ENCODE data around the gene UBB.
A peak's percentile ranks its signal among the peaks of the same experiment; 100 is the strongest.

Gene UBB

DNA sequence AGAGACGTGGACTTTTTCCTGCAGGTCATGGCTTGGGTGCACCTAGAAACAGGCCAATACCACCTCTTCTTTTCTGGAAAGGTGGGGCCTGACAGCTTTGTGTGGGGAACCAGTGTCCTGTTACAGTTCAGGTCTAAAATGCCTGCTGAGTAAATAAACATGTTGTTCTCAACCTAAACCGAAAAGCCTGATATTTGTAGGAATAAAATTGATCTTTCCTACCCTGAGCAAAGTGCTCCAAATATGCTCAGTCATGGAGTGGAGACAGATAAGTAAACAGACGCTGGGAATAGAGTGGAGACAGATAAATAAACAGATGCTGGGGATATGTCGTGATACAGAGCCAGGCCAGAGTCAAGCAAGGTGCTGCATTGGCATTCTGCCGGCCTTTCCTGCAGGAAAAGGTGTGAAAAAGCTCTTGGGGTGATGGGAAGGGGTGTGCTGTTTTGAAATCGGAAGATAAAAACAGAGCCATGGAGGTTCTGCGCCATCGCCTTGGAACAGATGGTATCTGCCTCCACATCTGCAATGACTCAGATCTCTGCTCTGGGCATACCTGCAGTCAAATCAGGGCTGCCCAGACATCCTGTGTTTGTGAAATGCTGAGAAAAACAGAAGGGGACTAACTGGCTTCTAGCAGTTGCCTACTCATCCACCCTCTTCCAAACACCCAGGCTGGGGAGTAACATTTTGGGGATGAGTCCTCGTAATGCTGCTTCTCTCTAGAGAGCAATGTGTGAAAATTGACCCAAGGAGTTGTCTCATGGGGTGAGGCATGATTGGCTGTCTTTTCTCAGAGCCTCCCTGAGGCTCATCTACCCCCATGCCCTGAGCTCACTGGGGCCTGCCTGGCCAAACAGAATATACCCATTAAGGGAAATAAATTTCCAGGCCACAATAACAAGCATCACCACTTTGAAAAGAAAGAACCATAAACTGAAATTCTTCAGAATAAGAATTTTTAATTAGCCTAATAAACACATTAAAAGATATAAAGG is 17.7 kb downstream of the UBB start:
- TF ChIP-seq, protein P1, sequence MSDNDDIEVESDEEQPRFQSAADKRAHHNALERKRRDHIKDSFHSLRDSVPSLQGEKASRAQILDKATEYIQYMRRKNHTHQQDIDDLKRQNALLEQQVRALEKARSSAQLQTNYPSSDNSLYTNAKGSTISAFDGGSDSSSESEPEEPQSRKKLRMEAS (IDR thresholded peaks at IDR 0.05): no peak

DNA sequence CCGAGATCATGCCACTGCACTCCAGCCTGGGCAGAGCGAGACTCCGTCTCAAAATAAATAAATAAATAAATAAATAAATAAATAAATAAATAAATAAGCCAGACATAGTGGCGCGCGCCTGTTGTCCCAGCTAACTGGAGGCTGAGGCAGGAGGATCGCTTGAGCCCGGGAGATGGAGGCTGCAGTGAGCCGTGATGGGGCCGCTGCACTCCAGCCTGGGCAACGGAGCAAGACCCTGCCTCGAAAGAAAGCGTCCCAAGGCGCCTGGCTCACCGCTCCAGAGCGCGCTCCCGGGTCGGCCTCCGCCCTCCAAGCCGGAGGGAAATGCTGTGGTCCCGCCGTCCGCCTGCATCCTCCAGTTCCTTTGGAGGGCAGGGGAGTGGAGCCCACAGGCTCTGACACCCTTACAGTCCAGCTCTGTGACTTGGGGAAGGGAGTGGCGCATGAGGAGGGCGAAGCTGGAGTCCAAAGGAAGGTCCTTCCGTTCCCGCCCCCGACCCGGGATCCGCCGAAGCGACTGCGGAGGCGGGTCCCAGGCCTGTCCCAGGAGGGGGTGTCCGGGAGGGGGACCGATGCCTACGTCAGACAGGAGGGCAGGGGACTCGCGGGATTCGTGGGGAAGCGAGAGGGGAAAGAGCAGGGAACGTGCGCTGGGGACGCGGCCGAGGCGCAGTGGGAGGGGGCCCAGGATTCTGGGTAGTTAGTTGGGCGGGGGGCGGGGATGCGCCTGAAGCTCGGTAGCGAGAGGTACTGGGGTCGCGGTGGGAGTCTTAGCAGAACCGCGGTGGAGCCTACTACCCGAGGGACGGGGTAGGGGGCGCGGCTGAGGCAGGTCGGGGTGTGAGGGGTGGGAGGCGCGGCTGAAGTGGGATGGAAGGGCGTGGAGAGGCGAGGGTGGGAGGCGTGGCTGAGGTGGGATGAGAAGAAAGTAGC is 26.1 kb downstream of the UBB start:
- TF ChIP-seq EGR1 (IDR thresholded peaks at IDR 0.05): peak; percentile 54
- TF ChIP-seq ZBTB7A (IDR thresholded peaks at IDR 0.05; ENCODE audit: low read depth): peak; percentile 67; the same call in 1 of the 2 replicates
- no peak for TF ChIP-seq TEAD4 (IDR thresholded peaks at IDR 0.05)
- no peak for TF ChIP-seq FOXM1 (IDR thresholded peaks at IDR 0.05; ENCODE audit: borderline replicate concordance, low read depth)

DNA sequence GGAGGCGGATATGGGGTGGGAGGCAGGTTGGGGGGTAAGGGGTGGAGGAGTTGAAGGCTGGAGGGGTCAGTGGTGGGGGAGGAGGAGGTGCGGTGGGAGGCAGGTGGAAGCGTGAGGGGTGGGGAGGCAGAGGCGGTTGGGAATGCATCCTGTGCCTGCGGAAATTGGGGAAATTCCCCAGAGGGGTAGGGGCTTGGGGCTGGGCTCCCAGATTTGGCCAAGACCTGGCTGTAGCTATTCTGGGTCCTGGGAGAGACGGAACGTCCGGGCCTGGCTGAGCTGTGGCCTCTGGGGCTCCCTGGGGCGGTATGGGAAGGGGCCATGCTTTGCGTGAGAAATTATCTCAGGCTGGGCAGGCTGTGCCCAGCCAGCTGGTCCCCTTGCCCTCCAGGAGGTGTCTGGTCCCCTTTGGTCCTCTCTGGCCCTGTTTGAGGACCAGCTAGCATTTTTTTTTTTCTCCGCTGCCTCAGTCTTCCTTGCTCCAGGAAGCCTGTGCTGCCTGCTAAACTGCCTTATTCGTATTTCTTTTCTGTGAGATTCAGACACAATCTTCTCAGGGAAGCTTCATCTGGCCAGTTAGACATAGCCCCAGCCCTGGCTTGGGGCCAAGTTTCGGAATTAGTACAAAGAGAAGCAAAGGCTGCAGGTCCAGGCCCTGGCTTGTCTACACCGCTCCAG is 27.2 kb downstream of the UBB start:
- TF ChIP-seq, protein P2, sequence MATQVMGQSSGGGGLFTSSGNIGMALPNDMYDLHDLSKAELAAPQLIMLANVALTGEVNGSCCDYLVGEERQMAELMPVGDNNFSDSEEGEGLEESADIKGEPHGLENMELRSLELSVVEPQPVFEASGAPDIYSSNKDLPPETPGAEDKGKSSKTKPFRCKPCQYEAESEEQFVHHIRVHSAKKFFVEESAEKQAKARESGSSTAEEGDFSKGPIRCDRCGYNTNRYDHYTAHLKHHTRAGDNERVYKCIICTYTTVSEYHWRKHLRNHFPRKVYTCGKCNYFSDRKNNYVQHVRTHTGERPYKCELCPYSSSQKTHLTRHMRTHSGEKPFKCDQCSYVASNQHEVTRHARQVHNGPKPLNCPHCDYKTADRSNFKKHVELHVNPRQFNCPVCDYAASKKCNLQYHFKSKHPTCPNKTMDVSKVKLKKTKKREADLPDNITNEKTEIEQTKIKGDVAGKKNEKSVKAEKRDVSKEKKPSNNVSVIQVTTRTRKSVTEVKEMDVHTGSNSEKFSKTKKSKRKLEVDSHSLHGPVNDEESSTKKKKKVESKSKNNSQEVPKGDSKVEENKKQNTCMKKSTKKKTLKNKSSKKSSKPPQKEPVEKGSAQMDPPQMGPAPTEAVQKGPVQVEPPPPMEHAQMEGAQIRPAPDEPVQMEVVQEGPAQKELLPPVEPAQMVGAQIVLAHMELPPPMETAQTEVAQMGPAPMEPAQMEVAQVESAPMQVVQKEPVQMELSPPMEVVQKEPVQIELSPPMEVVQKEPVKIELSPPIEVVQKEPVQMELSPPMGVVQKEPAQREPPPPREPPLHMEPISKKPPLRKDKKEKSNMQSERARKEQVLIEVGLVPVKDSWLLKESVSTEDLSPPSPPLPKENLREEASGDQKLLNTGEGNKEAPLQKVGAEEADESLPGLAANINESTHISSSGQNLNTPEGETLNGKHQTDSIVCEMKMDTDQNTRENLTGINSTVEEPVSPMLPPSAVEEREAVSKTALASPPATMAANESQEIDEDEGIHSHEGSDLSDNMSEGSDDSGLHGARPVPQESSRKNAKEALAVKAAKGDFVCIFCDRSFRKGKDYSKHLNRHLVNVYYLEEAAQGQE (IDR thresholded peaks at IDR 0.05; ENCODE audit: low read depth): no peak
- peak; percentile 77 for TF ChIP-seq NFIC (IDR thresholded peaks at IDR 0.05)
- TF ChIP-seq TAF1 (IDR thresholded peaks at IDR 0.05; ENCODE audit: low read depth): no peak

DNA sequence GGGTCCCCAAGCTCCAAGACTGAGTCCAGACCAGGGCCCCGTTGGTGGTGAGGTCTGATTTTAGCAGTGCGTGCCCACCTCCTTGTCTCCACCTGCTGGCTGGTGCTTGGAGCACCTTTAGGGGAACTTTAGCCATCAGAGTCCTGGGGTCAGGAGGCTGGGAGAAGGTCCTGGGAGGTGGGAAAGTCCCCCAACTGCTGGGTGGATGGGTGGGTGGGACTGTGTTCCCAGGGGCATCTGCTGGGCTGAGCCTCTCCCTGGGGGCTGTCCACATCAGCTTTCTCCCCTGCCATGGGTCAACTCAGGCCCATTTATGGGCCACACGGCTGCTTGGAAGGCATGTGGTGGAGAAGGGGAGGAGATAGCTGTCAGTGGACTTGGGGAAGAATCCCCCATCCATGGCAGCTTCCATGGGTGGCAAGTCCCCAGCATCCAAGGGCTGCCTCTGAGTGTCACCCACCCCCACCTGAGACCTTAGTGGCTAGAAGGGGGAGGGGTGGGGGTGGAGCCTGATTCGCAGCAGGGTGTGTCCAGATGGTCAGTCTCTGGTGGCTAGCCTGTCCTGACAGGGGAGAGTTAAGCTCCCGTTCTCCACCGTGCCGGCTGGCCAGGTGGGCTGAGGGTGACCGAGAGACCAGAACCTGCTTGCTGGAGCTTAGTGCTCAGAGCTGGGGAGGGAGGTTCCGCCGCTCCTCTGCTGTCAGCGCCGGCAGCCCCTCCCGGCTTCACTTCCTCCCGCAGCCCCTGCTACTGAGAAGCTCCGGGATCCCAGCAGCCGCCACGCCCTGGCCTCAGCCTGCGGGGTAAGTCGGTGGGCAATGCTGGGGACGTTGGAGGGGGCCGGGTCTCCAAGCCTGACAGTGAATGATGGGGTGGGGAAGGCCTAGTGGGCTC is 34.4 kb downstream of the UBB start, which contains the start of gene TRPV2:
TSS of gene TRPV2 (plus strand) at position 541 of the 894 bp plus-strand sequence. CDS start 2,098 bp downstream, outside the sequence.
- peak; percentile 54 for TF ChIP-seq RAD21 (IDR thresholded peaks at IDR 0.05; ENCODE audit: low read depth)
- TF ChIP-seq ZBTB7A (IDR thresholded peaks at IDR 0.05; ENCODE audit: low read depth): no peak

DNA sequence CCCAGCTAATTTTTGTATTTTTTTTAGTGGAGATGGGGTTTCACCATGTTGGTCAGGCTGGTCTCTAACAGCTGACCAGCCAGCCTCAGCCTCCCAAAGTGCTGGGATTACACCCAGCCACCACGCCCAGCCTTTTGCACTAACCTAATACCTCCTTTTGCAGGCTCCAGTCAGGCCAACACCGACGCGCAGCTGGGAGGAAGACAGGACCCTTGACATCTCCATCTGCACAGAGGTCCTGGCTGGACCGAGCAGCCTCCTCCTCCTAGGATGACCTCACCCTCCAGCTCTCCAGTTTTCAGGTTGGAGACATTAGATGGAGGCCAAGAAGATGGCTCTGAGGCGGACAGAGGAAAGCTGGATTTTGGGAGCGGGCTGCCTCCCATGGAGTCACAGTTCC is 36.5 kb downstream of the UBB start:
- TF ChIP-seq YY1 (IDR thresholded peaks at IDR 0.05; ENCODE audit: low read depth): no peak
- TF ChIP-seq, protein P2 (IDR thresholded peaks at IDR 0.05; ENCODE audit: low read depth): no peak
- no peak for TF ChIP-seq ZBTB7A (IDR thresholded peaks at IDR 0.05; ENCODE audit: low read depth)
- TF ChIP-seq, protein P1 (IDR thresholded peaks at IDR 0.05): no peak
- no peak for TF ChIP-seq CEBPB (IDR thresholded peaks at IDR 0.05)
- TF ChIP-seq EGR1 (IDR thresholded peaks at IDR 0.05): no peak
- no peak for TF ChIP-seq TAF1 (IDR thresholded peaks at IDR 0.05; ENCODE audit: low read depth)

DNA sequence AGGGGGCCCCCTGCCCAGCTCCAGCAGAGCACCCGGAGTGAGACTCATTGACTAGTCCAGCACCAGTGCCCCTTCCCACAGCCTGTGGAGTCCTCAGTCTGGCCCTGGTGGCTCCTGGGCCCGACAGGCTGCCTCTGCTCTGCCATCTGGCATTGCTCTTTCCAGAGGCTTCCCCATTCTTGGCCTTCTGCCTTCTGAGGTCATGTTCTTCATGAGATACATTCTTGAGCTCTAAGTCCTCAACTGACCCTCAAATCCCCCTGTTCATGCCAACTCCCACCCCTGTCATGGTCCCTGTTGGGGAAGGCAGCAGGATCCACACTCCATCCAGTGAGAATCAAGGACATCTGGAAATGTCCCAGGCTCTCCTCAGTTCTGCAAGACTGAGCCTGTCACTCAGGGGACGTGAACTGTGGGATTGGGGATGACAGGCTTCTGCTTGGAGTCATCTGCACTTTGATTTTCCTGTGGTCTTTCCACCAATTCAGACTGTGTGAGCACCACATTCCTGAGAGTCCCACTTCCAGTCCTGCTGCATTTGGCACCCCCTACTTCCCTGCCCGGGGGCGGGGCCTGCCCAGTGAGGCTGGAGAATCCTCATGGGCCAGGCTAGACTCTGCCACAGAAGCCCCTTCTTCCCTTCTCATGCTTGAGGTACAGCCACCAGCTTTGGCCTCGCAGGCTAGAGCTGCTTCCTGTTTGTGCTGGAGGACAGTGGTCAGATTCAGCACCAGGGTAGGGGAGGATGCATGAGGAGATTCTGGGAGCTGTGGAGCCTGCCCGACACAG is 37.2 kb downstream of the UBB start:
- TF ChIP-seq RAD21 (IDR thresholded peaks at IDR 0.05; ENCODE audit: low read depth): no peak
- TF ChIP-seq, protein P3, sequence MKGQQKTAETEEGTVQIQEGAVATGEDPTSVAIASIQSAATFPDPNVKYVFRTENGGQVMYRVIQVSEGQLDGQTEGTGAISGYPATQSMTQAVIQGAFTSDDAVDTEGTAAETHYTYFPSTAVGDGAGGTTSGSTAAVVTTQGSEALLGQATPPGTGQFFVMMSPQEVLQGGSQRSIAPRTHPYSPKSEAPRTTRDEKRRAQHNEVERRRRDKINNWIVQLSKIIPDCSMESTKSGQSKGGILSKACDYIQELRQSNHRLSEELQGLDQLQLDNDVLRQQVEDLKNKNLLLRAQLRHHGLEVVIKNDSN (IDR thresholded peaks at IDR 0.05): no peak
- TF ChIP-seq EP300 (IDR thresholded peaks at IDR 0.05; ENCODE audit: borderline replicate concordance): no peak
- no peak for TF ChIP-seq FOXM1 (IDR thresholded peaks at IDR 0.05; ENCODE audit: borderline replicate concordance, low read depth)
- no peak for TF ChIP-seq TCF12 (IDR thresholded peaks at IDR 0.05; ENCODE audit: low read depth)
- no peak for TF ChIP-seq EGR1 (IDR thresholded peaks at IDR 0.05)
- no peak for TF ChIP-seq TAF1 (IDR thresholded peaks at IDR 0.05; ENCODE audit: low read depth)
- no peak for TF ChIP-seq CREB1 (IDR thresholded peaks at IDR 0.05; ENCODE audit: low read depth)

Measured in Ishikawa (cell line).